Activated CD4-positive, CD25-positive, alpha-beta regulatory T cell treated with anti-CD3 and anti-CD28 coated beads, Interleukin-2, amount 50 U/mL, for 24 hours (primary cell): ENCODE data around the gene THAP8.

Source experiments
- ATAC-seq, 2 donors: fragments of 150-1000 bp; cut with Tn5 transposase; one replicate each; pipeline ENCODE4 v1.10.0; 2021; ENCODE audit warnings: mild to moderate bottlenecking in 1 of 2, moderate library complexity in 1 of 2

The THAP8 gene, protein sequence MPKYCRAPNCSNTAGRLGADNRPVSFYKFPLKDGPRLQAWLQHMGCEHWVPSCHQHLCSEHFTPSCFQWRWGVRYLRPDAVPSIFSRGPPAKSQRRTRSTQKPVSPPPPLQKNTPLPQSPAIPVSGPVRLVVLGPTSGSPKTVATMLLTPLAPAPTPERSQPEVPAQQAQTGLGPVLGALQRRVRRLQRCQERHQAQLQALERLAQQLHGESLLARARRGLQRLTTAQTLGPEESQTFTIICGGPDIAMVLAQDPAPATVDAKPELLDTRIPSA

GRCh38 chr19:36054119-36054732 lies at the start of gene THAP8:
THAP8 (minus strand) TSS chr19:36054285; CDS start chr19:36054217, 68 bp downstream.
- ATAC-seq, result peak; percentile 88 to 90

DNA sequence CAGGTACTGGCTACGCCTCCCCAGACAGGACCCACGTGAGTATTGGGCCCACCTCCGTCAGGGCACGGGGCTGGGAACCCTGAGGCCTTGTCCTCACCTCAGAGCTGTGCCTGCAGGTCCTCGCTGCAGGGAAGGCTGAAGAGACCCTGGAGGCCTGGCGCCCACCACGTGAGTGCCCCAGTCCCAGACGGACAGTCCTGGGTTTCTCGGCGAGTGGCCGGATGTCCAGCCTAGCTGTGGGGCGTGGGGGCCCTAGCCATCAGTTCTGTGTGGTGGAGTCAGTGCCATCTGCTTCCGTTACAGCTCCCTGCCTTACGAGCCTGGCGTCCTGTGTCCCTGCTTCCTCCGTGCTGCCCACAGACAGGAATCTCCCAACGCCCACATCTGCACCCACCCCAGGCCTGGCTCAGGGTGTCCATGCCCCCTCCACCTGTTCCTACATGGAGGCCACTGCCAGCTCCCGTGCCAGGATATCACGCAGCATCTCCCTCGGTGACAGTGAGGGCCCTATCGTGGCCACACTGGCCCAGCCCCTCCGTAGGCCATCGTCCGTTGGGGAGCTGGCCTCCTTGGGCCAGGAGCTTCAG lies 49.0 kb upstream of the THAP8 start:
- no peak for ATAC-seq

- no peak for ATAC-seq
These were observed 47.7 kb upstream of the THAP8 start for GRCh38 chr19:36101550-36102327.

DNA sequence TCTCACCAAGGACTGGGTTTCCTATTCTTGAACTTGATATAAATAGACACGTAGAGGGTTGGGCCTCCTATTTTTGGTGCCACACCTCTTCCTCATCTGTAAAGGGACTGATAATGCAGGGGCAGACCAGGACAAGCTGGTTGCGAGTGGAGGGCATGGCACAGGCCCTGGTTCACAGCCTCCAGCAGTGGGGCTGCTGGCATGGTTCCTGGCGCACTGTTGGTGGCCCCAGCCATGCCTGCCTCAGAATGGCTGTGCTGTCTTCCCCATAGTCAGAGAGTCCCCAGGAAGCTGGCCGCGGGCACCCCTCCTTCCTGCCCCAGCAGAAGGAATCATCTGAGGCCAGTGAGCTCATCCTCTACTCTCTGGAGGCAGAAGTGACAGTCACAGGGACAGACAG lies 46.4 kb upstream of the THAP8 start:
- no peak for ATAC-seq

DNA sequence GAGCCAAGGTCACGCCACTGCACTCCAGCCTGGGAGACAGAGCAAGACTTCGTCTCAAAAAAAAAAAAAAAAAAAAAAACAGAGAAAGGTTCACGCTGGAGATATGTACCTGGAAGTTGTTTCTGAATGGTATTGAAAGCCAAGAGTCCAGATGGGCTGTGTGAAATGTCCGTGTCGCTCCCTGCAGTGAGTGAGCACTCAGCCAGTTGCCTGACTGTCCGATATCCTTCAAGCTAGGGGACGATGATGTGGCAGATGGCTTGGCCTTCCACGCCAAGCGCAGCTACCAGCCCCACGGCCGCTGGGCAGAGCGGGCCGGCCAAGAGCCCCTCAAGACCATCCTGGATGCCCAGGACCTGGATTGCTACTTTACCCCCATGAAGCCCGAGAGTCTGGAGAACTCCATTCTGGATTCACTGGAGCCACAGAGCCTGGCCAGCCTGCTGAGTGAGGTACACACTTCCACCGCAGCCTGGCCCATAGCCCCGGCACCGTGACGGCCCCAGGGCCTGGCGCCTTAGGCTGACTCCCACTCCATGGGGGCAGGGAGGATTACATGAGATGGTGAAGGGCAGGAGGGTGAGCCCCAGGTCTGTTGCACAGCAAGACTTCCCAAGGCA lies 45.2 kb upstream of the THAP8 start:
- ATAC-seq, result no peak

DNA sequence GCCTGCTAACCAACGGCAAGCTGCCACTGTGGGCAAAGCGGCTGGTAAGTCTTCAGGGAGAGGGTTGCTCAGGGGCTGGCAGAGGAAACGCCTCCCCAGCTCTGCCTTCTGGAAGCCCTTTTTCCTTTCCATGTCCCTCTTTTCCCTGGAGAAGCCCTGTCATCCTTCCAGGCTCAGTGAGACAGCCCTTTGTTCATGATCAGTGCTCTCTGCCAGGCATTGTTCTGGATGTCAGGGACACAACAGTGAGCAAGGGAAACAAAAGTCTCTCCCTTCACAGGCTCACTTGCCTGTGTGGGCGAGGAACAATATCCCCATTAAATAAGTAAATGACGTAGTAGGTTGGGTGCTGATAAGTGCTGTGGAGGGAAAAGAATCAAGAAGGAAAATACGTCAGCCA lies 43.0 kb upstream of the THAP8 start:
- ATAC-seq, result no peak

DNA sequence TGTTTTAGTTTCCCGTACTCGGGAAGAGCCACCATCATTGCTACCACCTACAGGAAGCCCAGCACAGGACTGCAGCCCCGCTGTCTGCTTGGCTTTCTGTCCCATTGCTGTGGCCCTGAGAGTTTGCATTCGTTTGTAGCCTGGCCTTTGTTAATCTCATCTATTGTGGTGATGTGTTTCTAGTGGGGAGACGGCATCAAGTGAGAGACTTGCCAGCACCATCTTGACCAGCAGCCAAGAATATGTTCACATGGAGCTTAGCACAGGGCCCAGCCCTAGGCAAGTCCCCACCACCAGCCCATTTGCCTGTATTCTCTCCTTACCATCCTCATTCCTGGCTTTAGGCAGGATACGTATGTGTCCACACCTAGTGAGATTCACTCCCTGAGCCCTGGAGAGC lies 39.6 kb upstream of the THAP8 start:
- ATAC-seq, result no peak

- peak; percentile 60 to 65 for ATAC-seq
These were observed 39.1 kb upstream of the THAP8 start for GRCh38 chr19:36093146-36093662.

DNA sequence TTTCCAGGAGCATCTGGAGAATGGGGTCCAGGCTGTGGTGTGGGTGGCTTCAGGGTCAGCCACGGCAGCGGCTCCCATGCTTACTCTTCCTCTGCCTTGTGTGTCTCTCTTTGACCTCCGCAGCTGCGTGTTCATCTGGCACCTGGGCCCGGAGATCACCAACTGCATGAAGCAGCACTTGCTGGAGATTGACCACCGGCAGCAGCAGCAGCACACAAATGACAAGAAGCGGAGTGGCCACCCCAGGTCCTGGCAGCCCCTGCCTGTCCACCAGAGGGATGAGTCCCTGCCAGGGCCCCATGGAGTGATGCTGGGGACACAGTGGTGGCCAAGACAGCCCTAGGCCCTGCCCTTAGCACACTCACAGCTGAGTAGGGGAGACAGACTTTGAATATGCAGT lies 38.5 kb upstream of the THAP8 start:
- ATAC-seq, result no peak

DNA sequence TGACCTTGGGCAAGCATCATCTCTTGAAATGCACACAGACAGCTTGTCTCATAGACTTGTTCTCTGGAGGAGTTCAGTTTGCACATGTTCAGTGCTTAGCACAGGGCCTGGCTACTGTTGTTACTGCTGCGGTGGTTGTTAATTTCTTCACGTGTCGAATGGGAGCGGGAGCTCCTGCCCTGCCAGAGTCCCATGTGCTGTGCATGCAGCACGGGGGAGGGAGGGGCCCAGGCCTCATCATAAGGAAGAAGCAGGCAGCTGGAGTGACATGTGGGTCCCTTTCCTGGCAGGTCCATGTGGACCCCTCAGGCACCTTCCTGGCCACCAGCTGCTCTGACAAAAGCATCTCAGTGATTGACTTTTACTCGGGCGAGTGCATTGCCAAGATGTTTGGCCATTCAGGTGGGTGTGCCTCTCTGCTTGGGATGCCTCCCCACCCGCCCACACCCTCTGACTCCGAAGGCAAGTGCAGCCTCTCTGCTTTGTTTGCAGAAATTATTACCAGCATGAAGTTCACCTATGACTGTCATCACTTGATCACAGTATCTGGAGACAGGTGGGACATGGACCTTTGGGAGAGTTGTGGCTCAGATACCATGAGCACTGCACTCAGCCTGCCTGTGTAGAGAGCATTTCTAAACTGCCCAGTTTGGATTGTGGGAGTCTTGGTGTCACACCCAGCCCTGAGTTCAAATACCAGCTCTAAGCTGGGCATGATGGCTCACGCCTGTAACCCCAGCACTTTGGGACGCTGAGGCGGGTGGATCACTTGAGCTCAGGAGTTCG lies 37.0 kb upstream of the THAP8 start:
- no peak for ATAC-seq

GRCh38 chr19:36089847-36090246 lies 35.8 kb upstream of the THAP8 start:
- ATAC-seq, result no peak

DNA sequence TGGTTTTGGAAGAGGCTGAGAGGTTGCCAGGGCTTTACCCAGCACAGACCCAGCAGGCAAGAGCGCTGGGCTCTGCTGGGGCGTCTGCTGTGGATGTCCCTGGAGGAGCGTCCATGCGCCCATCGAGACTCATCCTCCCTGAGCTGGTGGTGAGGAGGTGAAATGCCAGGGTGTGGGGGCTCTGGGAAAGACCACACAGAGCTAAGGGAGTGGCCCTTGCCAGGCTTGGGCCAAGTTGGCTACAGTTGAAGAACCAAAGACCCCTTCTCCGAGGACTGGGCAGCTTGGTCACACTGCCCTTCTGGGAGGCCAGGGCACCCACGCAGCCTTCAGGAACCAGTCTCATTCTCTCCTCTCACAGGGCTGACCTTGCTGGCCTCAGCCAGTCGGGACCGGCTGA lies 32.2 kb upstream of the THAP8 start:
- ATAC-seq, result no peak

DNA sequence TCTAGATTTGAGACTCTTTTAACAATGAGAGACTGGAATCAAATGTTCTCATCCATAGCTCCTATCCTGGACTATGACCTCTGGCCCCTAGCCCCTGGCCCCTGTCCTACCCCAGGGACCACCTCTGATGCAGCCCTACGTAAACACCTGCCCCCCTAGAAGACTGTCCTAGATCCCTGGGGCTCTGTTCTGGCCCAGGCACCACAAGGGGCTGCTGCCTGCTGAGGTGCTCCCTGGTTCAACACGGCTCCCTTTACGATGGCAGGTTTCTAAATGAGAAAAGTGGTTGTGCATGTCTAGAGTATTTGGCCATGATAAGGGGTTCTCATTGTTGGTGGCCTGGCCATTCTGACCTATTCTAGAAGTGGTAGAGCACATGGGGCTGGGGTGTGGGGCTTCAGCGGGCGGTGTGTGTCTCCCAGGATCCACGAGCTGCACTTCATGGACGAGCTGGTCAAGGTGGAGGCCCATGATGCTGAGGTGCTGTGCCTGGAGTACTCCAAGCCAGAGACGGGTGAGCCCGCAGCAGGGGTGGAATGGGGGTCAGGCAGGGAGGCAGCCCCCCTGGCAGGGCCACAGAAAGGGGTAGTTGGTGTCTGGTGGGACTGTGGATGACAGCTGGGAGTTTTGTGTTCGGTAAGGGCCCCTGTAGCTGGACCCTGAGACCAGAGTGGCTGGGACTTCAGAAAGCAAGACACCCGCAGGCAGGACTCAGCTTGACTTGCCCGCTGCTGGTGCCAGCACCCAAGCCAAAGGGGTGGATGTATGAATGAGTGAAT lies 30.3 kb upstream of the THAP8 start:
- ATAC-seq, result no peak

DNA sequence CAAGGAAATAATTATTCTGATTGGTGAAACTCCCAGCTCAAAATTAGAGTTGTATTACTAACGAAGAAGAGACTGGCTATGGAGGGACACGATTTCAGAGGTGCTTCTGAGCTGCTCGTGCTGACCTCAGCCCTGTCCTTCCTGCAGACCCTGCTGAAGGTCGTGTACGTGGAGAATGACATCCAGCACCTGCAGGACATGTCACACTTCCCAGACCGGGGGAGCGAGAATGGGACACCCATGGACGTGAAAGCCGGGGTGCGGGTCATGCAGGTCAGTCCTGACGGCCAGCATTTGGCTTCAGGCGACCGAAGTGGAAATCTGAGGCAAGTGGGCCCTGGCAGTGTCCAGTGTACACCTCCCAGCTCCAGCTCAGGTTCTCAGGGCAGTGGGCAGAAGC lies 28.8 kb upstream of the THAP8 start:
- no peak for ATAC-seq

DNA sequence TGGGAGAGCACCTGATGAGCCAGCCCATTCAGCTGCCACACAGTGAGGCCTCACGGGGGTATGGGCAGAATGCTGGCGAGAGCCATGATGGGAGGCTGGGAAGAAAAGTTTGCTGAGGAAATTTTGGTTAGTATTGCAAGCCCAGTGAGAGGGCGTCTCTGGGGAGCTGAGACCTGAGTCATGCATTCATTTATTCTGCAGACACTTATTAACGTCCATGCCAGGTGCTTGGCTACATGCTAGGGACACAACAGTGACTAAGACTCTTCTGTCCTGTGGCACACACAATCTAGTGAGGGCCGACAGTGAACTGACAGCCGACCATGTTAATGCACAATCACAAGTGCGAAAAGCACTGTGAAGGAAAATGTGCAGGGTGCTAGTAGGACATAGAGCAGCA lies 27.8 kb upstream of the THAP8 start:
- no peak for ATAC-seq

GRCh38 chr19:36081385-36081784 lies 27.3 kb upstream of the THAP8 start:
- ATAC-seq, result no peak

- no peak for ATAC-seq
These were observed 25.4 kb upstream of the THAP8 start for GRCh38 chr19:36079389-36079945.

- no peak for ATAC-seq
These were observed 19.2 kb upstream of the THAP8 start for GRCh38 chr19:36073121-36073876.

- ATAC-seq, result no peak
These were observed 18.0 kb upstream of the THAP8 start for GRCh38 chr19:36072081-36072480.
